NCI-H524 treated with DMSO at 0.1 percent for 48 hours (cell line): ENCODE measurements around the gene ADK.
"Not testable (repeated sequence)": the region's sequence is repeated elsewhere in the genome, so short reads cannot be mapped to it uniquely, and the experiment has no call there.

Source experiments
- DNase-seq: peaks from one replicate; lab custom pipeline; 2025; lab: John Stamatoyannopoulos, UW

The ADK gene

GRCh38 chr10:74186678-74187077, 35.7 kb downstream of the ADK start:
- no peak for DNase-seq

GRCh38 chr10:74187237-74187636, 36.2 kb downstream of the ADK start:
- no peak for DNase-seq

- not testable (repeated sequence) for DNase-seq
Observed at GRCh38 chr10:74188617-74189016, 37.6 kb downstream of the ADK start.

GRCh38 chr10:74189999-74190421, 39.0 kb downstream of the ADK start:
- no peak for DNase-seq

- DNase-seq: no peak
Observed at GRCh38 chr10:74190494-74190893, 39.5 kb downstream of the ADK start.

GRCh38 chr10:74194545-74194944, 43.5 kb downstream of the ADK start:
- no peak for DNase-seq

GRCh38 chr10:74194999-74195398, 44.0 kb downstream of the ADK start:
- DNase-seq: no peak

GRCh38 chr10:74199315-74199714, 48.3 kb downstream of the ADK start:
- no peak for DNase-seq

- DNase-seq: no peak
Observed at GRCh38 chr10:74202356-74202755, 51.3 kb downstream of the ADK start.

GRCh38 chr10:74206746-74207145, 55.7 kb downstream of the ADK start:
- DNase-seq: no peak

- no peak for DNase-seq
Observed at GRCh38 chr10:74207691-74208480, 56.9 kb downstream of the ADK start.

GRCh38 chr10:74208997-74209396, 58.0 kb downstream of the ADK start:
- no peak for DNase-seq

- DNase-seq: no peak
Observed at GRCh38 chr10:74213019-74213418, 62.0 kb downstream of the ADK start.

- no peak for DNase-seq
Observed at GRCh38 chr10:74213571-74214162, 62.6 kb downstream of the ADK start.

GRCh38 chr10:74217110-74217509, 66.1 kb downstream of the ADK start:
- DNase-seq: not testable (repeated sequence)

- not testable (repeated sequence) for DNase-seq
Observed at GRCh38 chr10:74222467-74222866, 71.4 kb downstream of the ADK start.

GRCh38 chr10:74223755-74224529, 72.9 kb downstream of the ADK start:
- DNase-seq: no peak

- DNase-seq: no peak
Observed at GRCh38 chr10:74227697-74228424, 76.8 kb downstream of the ADK start.

- DNase-seq: no peak
Observed at GRCh38 chr10:74231375-74231774, 80.4 kb downstream of the ADK start.

GRCh38 chr10:74233281-74233680, 82.3 kb downstream of the ADK start:
- no peak for DNase-seq

GRCh38 chr10:74234569-74234968, 83.5 kb downstream of the ADK start:
- no peak for DNase-seq

GRCh38 chr10:74238031-74238431, 87.0 kb downstream of the ADK start:
- DNase-seq: no peak
